ENCODE data around the gene TTC39C. TPM values are rescaled to one million over a fixed set of nuclear protein-coding genes. Genes with fewer than 3 reads are reported as not detected.
A peak's percentile ranks its signal among the peaks of the same experiment; 100 is the strongest.

The TTC39C gene
- total RNA-seq, 1 donor, result 42.7 TPM

DNA sequence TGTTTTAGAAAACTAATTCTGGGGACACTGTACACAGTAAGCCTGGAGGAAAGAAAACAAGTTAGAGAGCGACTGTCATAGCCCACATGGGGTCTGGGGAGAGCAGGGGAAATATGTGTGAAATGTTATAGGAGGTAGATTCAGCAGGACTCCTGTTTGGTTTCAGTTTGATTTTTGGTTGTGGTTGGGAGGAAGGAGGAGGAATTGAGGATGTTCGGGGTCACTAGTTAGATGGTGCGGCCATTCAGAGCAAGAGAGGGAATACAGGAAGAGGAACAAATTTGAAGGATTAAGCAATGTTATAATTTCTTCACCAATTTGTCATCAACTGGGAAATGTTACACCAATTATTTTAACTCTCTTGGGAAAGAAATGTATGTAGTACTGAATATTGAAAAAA, 25.1 kb downstream of the TTC39C start:
- DNase-seq (ENCODE audit: insufficient read length, low spot score, missing footprints), result no peak

DNA sequence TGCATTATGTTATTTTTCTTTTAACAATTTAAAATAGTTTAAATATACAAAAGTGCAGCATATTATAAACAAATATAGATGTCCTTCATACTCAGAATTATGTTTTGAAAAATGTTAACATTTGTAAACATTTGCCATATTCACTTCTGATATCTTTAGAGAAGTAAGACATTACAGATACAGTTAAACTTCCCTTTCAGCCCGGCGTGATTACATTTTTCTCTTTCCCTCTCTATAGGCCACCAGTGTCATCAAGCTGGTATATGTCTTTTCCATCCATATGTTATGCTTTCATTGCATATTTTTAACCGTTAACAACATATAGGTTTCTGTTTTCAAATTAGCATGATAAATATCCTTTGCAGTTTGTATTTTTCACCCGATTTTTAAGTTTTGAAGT, 27.1 kb downstream of the TTC39C start:
- TF ChIP-seq, protein P1, sequence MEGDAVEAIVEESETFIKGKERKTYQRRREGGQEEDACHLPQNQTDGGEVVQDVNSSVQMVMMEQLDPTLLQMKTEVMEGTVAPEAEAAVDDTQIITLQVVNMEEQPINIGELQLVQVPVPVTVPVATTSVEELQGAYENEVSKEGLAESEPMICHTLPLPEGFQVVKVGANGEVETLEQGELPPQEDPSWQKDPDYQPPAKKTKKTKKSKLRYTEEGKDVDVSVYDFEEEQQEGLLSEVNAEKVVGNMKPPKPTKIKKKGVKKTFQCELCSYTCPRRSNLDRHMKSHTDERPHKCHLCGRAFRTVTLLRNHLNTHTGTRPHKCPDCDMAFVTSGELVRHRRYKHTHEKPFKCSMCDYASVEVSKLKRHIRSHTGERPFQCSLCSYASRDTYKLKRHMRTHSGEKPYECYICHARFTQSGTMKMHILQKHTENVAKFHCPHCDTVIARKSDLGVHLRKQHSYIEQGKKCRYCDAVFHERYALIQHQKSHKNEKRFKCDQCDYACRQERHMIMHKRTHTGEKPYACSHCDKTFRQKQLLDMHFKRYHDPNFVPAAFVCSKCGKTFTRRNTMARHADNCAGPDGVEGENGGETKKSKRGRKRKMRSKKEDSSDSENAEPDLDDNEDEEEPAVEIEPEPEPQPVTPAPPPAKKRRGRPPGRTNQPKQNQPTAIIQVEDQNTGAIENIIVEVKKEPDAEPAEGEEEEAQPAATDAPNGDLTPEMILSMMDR (IDR thresholded peaks at IDR 0.05; ENCODE audit: extremely low read depth, low read depth, low read length), result no peak
- Histone ChIP-seq H3K79me2 (ENCODE audit: insufficient read depth, low read length) (peaks cover 54% of the 10 kb centered on the region), H3K9me3 (ENCODE audit: low read depth, low read length) (no peaks in the 10 kb centered on the region), H3K36me3 (ENCODE audit: insufficient read depth, low read length) (no peaks in the 10 kb centered on the region), H3K4me1 (ENCODE audit: insufficient read depth, low read length) (no peaks in the 10 kb centered on the region), H4K20me1 (ENCODE audit: insufficient read depth, low read length) (peaks cover 44% of the 10 kb centered on the region), H2AFZ (ENCODE audit: low read length) (no peak overlapping the region), H3K4me3 (ENCODE audit: insufficient read depth, low read length) (no peak overlapping the region), H3K27ac (ENCODE audit: low read depth, low read length) (no peak overlapping the region), H3K27me3 (ENCODE audit: insufficient read depth, low read length) (no peaks in the 10 kb centered on the region), H3K4me2 (ENCODE audit: insufficient read depth, low read length) (no peak overlapping the region)
- DNase-seq (ENCODE audit: insufficient read length, low spot score, missing footprints), result no peak

More for the DNA sequence above, 25.1 kb downstream of the TTC39C start:
- TF ChIP-seq, protein P1 (IDR thresholded peaks at IDR 0.05; ENCODE audit: extremely low read depth, low read depth, low read length), result no peak
- peaks cover 49% of the 10 kb centered on the region for H4K20me1 ChIP-seq (ENCODE audit: insufficient read depth, low read length)
- H3K4me3 ChIP-seq (ENCODE audit: insufficient read depth, low read length), result no peak overlapping the region
- H3K36me3 ChIP-seq (ENCODE audit: insufficient read depth, low read length), result no peaks in the 10 kb centered on the region
- no peaks in the 10 kb centered on the region for H3K27me3 ChIP-seq (ENCODE audit: insufficient read depth, low read length)
- no peaks in the 10 kb centered on the region for H3K4me1 ChIP-seq (ENCODE audit: insufficient read depth, low read length)
- H3K79me2 ChIP-seq (ENCODE audit: insufficient read depth, low read length), result peaks cover 71% of the 10 kb centered on the region
- no peaks in the 10 kb centered on the region for H3K9me3 ChIP-seq (ENCODE audit: low read depth, low read length)
- H2AFZ ChIP-seq (ENCODE audit: low read length), result no peak overlapping the region
- H3K27ac ChIP-seq (ENCODE audit: low read depth, low read length), result no peak overlapping the region
- H3K4me2 ChIP-seq (ENCODE audit: insufficient read depth, low read length), result no peak overlapping the region

DNA sequence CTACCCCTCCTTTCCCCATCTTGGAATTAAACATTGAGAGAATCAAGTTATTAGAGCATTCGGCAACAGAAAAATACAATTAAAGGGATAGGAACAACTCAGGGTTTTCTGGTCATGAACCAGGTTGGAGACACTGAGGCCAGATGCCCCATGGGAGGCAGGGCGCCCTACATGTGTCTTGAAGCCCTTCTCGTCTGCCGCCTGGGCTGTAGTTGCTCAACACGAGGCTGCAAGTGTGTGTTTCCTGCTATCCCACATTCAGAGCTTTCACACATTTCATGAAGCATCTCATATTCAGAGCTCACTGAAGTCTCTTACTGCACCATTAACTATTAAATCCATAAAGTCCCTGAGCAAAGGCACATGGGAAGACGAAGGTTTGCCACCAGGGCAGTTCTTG, 28.8 kb downstream of the TTC39C start:
- TF ChIP-seq, protein P1 (IDR thresholded peaks at IDR 0.05; ENCODE audit: extremely low read depth, low read depth, low read length), result no peak
- Histone ChIP-seq H3K9me3 (ENCODE audit: low read depth, low read length) (no peaks in the 10 kb centered on the region), H2AFZ (ENCODE audit: low read length) (no peak overlapping the region), H3K36me3 (ENCODE audit: insufficient read depth, low read length) (no peaks in the 10 kb centered on the region), H3K4me1 (ENCODE audit: insufficient read depth, low read length) (no peaks in the 10 kb centered on the region), H3K4me3 (ENCODE audit: insufficient read depth, low read length) (no peak overlapping the region), H4K20me1 (ENCODE audit: insufficient read depth, low read length) (peaks cover 34% of the 10 kb centered on the region), H3K27me3 (ENCODE audit: insufficient read depth, low read length) (no peaks in the 10 kb centered on the region), H3K79me2 (ENCODE audit: insufficient read depth, low read length) (peaks cover 40% of the 10 kb centered on the region), H3K4me2 (ENCODE audit: insufficient read depth, low read length) (no peak overlapping the region), H3K27ac (ENCODE audit: low read depth, low read length) (no peak overlapping the region)
- peak; percentile 59 for DNase-seq (ENCODE audit: insufficient read length, low spot score, missing footprints)

DNA sequence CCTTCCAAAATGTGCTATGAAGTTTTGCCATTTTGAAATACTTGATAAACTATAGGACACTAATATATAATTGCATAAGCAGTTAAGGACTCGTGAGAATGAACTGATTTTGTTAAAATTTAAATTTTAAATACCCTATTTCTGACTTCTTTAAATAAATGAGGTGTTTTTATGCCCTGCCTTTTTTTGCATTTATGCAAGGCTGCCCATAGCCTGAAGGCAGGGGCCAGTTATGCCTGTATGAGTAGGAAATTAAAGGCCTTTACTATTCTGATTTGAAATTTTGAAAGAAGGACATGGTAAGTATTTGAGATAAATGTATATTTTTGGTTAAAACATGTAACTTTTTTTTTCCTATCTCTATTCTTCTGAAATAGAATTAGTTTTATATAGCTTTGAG, 33.7 kb downstream of the TTC39C start:
- Histone ChIP-seq H3K27ac (ENCODE audit: low read depth, low read length) (no peak overlapping the region), H3K9me3 (ENCODE audit: low read depth, low read length) (no peaks in the 10 kb centered on the region), H3K36me3 (ENCODE audit: insufficient read depth, low read length) (no peaks in the 10 kb centered on the region), H3K4me2 (ENCODE audit: insufficient read depth, low read length) (no peak overlapping the region), H3K4me3 (ENCODE audit: insufficient read depth, low read length) (no peak overlapping the region), H3K4me1 (ENCODE audit: insufficient read depth, low read length) (peaks cover 20% of the 10 kb centered on the region), H4K20me1 (ENCODE audit: insufficient read depth, low read length) (peaks cover 34% of the 10 kb centered on the region), H3K79me2 (ENCODE audit: insufficient read depth, low read length) (peaks cover 20% of the 10 kb centered on the region), H2AFZ (ENCODE audit: low read length) (no peak overlapping the region), H3K27me3 (ENCODE audit: insufficient read depth, low read length) (no peaks in the 10 kb centered on the region)
- DNase-seq (ENCODE audit: insufficient read length, low spot score, missing footprints), result no peak
- TF ChIP-seq, protein P1 (IDR thresholded peaks at IDR 0.05; ENCODE audit: extremely low read depth, low read depth, low read length), result no peak

Measured in osteoblast (primary cell).